H1 (cell line): ENCODE results near the gene CDH18. TPM values are rescaled to one million over a fixed set of nuclear protein-coding genes. Genes with fewer than 3 reads are reported as not detected.

ENCODE experiments used
- CTCF ChIA-PET: fragments of 300-600 bp; sonication (Branson Sonifier 250); formaldehyde crosslinking; loops from one replicate; lab custom pipeline; 2021; ENCODE audit not compliant: partially characterized antibody; lab: Charles Lee
- POLR2A ChIA-PET: fragments of 300-600 bp; sonication (Branson Sonifier 250); formaldehyde crosslinking; loops from one replicate; lab custom pipeline; 2021; ENCODE audit warnings: inconsistent platforms; ENCODE audit not compliant: partially characterized antibody; lab: Charles Lee
- DNase-seq, 2 experiments: peaks; one replicate each; pipeline versions ENCODE4 v3.0.0 to v3.0.0-alpha.2; 2010 to 2022; ENCODE audit warnings: low spot score in 2 of 2, low read depth in 1 of 2, mixed read lengths in 1 of 2
- FAIRE-seq: peaks from 2 replicates; lab custom pipeline; 2011; peaks lifted over from hg19 to GRCh38; lab: Jason Lieb, UNC
- H2AFZ ChIP-seq: 2 replicates; pipeline ENCODE4 v1.8.1; 2012; ENCODE audit warnings: low read length, inconsistent platforms
- H2AK5ac ChIP-seq: 2 replicates; pipeline ENCODE4 v1.6.1; 2013; ENCODE audit warnings: low read depth, low read length
- H2BK120ac ChIP-seq: replicated peaks from 2 replicates; pipeline ENCODE3; 2013; ENCODE audit warnings: low read depth, low read length, inconsistent platforms
- H2BK12ac ChIP-seq: 2 replicates; pipeline ENCODE4 v1.6.1; 2013; ENCODE audit warnings: low read depth, low read length
- H2BK15ac ChIP-seq: 2 replicates; pipeline ENCODE4 v1.6.1; 2013; ENCODE audit warnings: low read length
- H2BK20ac ChIP-seq: 2 replicates; pipeline ENCODE4 v1.6.1; 2013; ENCODE audit warnings: low read length
- H2BK5ac ChIP-seq: 2 replicates; pipeline ENCODE4 v1.6.1; 2013; ENCODE audit warnings: low read depth, low read length
- H3K14ac ChIP-seq: 2 replicates; pipeline ENCODE4 v1.6.1; 2013; ENCODE audit warnings: inconsistent platforms; ENCODE audit not compliant: insufficient read length
- H3K18ac ChIP-seq: 2 replicates; pipeline ENCODE4 v1.6.1; 2013; ENCODE audit warnings: low read length; ENCODE audit errors: extremely low read depth
- H3K23ac ChIP-seq: 2 replicates; pipeline ENCODE4 v1.6.1; 2013; ENCODE audit warnings: inconsistent platforms; ENCODE audit not compliant: insufficient read length
- H3K23me2 ChIP-seq: 2 replicates; pipeline ENCODE4 v1.6.1; 2013; ENCODE audit warnings: low read depth, low read length
- H3K27ac ChIP-seq: 2 replicates; pipeline ENCODE4 v1.6.1; 2011; ENCODE audit warnings: low read depth, low read length, inconsistent platforms
- H3K27me3 ChIP-seq, 4 experiments: replicated peaks in 1 of 4; 1 replicate in 1 of 4; 2 replicates in 3 of 4; pipeline versions ENCODE4 v1.6.1 to v1.8.1; 2011 to 2013; ENCODE audit warnings: low read length in 3 of 4, mild to moderate bottlenecking in 3 of 4, inconsistent platforms in 2 of 4, mixed read lengths in 2 of 4, moderate library complexity in 1 of 4; ENCODE audit not compliant: control insufficient read depth in 3 of 4, insufficient read depth in 3 of 4; ENCODE audit errors: extremely low read depth in 1 of 4
- H3K36me3 ChIP-seq, 4 experiments: 2 replicates each; pipeline versions ENCODE4 v1.6.1 to v1.8.1; 2011 to 2013; ENCODE audit warnings: mild to moderate bottlenecking in 4 of 4, low read length in 3 of 4, moderate library complexity in 2 of 4, control low read depth in 1 of 4, inconsistent platforms in 1 of 4; ENCODE audit not compliant: insufficient read depth in 4 of 4, control insufficient read depth in 2 of 4
- H3K4ac ChIP-seq: replicated peaks from 2 replicates; pipeline ENCODE3; 2013; ENCODE audit warnings: low read length, low read depth, mixed read lengths, inconsistent platforms; ENCODE audit not compliant: insufficient read length
- H3K4me1 ChIP-seq, 4 experiments: replicated peaks in 1 of 4; 1 replicate in 1 of 4; 2 replicates in 3 of 4; pipeline versions ENCODE4 v1.6.1 to v1.8.1; 2011 to 2013; ENCODE audit warnings: low read length in 3 of 4, inconsistent platforms in 2 of 4, mixed read lengths in 1 of 4; ENCODE audit not compliant: insufficient read depth in 4 of 4, control insufficient read depth in 3 of 4
- H3K4me2 ChIP-seq, 2 experiments: 2 replicates each; pipeline versions ENCODE4 v1.6.1 to v1.8.1; 2011 to 2013; ENCODE audit warnings: low read depth in 2 of 2, low read length in 2 of 2, control low read depth in 1 of 2, inconsistent platforms in 1 of 2, mild to moderate bottlenecking in 1 of 2; ENCODE audit not compliant: insufficient read depth in 1 of 2
- H3K4me3 ChIP-seq, 4 experiments: fragments of 200-600, 300-600 bp in 1 of 4; sonication (generic), shearing (Covaris generic), sonication (Bioruptor Twin) in 1 of 4; 2 replicates each; pipeline versions ENCODE4 v1.5.1 to v1.8.1; 2011 to 2016; ENCODE audit warnings: low read length in 4 of 4, low read depth in 3 of 4, control low read depth in 2 of 4, inconsistent platforms in 2 of 4, mild to moderate bottlenecking in 2 of 4, mixed read lengths in 1 of 4, moderate library complexity in 1 of 4; ENCODE audit not compliant: insufficient read depth in 2 of 4; ENCODE audit errors: extremely low read depth in 1 of 4
- H3K56ac ChIP-seq: replicated peaks from 2 replicates; pipeline ENCODE3; 2013; ENCODE audit warnings: low read depth, mild to moderate bottlenecking, mixed read lengths, low read length, inconsistent platforms; ENCODE audit not compliant: insufficient read length
- H3K79me1 ChIP-seq: 2 replicates; pipeline ENCODE4 v1.6.1; 2013; ENCODE audit warnings: low read depth, low read length, control low read depth
- H3K79me2 ChIP-seq, 2 experiments: 2 replicates each; pipeline versions ENCODE4 v1.6.1 to v1.8.1; 2012 to 2013; ENCODE audit warnings: low read length in 2 of 2, mild to moderate bottlenecking in 2 of 2, inconsistent platforms in 1 of 2; ENCODE audit not compliant: insufficient read depth in 2 of 2, control insufficient read depth in 1 of 2
- H3K9ac ChIP-seq, 4 experiments: replicated peaks in 1 of 4; 1 replicate in 1 of 4; 2 replicates in 3 of 4; pipeline versions ENCODE4 v1.6.1 to v1.8.1; 2011 to 2013; ENCODE audit warnings: low read depth in 3 of 4, low read length in 3 of 4, control low read depth in 2 of 4, mild to moderate bottlenecking in 2 of 4, moderate library complexity in 2 of 4, inconsistent platforms in 1 of 4; ENCODE audit errors: extremely low read depth in 1 of 4
- H3K9me3 ChIP-seq, 2 experiments: 2 replicates each; pipeline versions ENCODE4 v1.6.1 to v1.8.1; 2012 to 2013; ENCODE audit warnings: mild to moderate bottlenecking in 2 of 2, moderate library complexity in 2 of 2, control low read depth in 1 of 2, inconsistent platforms in 1 of 2, low read depth in 1 of 2, low read length in 1 of 2, mixed read lengths in 1 of 2; ENCODE audit not compliant: insufficient read depth in 2 of 2
- H4K20me1 ChIP-seq, 2 experiments: replicated peaks in 1 of 2; 2 replicates each; pipeline versions ENCODE3 to v1.8.1; 2011 to 2013; ENCODE audit warnings: inconsistent platforms in 2 of 2, low read length in 2 of 2, mild to moderate bottlenecking in 1 of 2; ENCODE audit not compliant: insufficient read depth in 2 of 2, control insufficient read depth in 1 of 2
- H4K5ac ChIP-seq: 2 replicates; pipeline ENCODE4 v1.6.1; 2013; ENCODE audit warnings: low read length, low read depth, mixed read lengths, inconsistent platforms; ENCODE audit not compliant: insufficient read length
- H4K8ac ChIP-seq: 2 replicates; pipeline ENCODE4 v1.8.0; 2013; ENCODE audit warnings: mild to moderate bottlenecking, moderate library complexity, low read length, inconsistent platforms; ENCODE audit not compliant: insufficient read depth; ENCODE audit errors: extremely low read depth
- H4K91ac ChIP-seq: replicated peaks from 2 replicates; pipeline ENCODE3; 2013; ENCODE audit warnings: low read length, mixed read lengths, inconsistent platforms; ENCODE audit not compliant: insufficient read length
- CEBPB ChIP-seq: IDR thresholded peaks from 2 replicates; pipeline ENCODE4 v1.6.1; 2012; ENCODE audit warnings: low read depth, low read length
- CTBP2 ChIP-seq: IDR thresholded peaks from 2 replicates; pipeline ENCODE4 v1.7.0; 2011; ENCODE audit warnings: borderline replicate concordance, mild to moderate bottlenecking, moderate library complexity, mixed read lengths, low read length; ENCODE audit not compliant: insufficient read depth, insufficient read length
- KDM5A ChIP-seq: fragments of 200-600 bp; IDR thresholded peaks from 2 replicates; pipeline ENCODE4 v1.7.1; 2012; ENCODE audit warnings: mild to moderate bottlenecking, low read length, inconsistent platforms, mixed read lengths
- MAFK ChIP-seq: IDR thresholded peaks from 2 replicates; pipeline ENCODE4 v1.6.1; 2012; ENCODE audit warnings: low read depth, mild to moderate bottlenecking, improper control_type of control experiment, low read length
- POLR2A ChIP-seq, 2 experiments: IDR thresholded peaks; 1 replicate in 1 of 2; 2 replicates in 1 of 2; pipeline ENCODE4 v1.6.1; 2011; ENCODE audit warnings: low read depth in 2 of 2, low read length in 2 of 2, mild to moderate bottlenecking in 2 of 2; ENCODE audit errors: control extremely low read depth in 1 of 2
- RAD21 ChIP-seq, 2 experiments: IDR thresholded peaks in 1 of 2; conservative IDR thresholded peaks in 1 of 2; 2 replicates each; pipeline ENCODE4 v1.6.1; 2011; ENCODE audit warnings: low read depth in 2 of 2, low read length in 2 of 2, improper control_type of control experiment in 1 of 2, inconsistent platforms in 1 of 2, mild to moderate bottlenecking in 1 of 2, moderate library complexity in 1 of 2
- RXRA ChIP-seq: IDR thresholded peaks from 2 replicates; pipeline ENCODE4 v1.6.1; 2011; ENCODE audit warnings: low read depth, mild to moderate bottlenecking, low read length, moderate library complexity; ENCODE audit not compliant: insufficient read depth
- SP1 ChIP-seq: IDR thresholded peaks from 2 replicates; pipeline ENCODE4 v1.6.1; 2011; ENCODE audit warnings: low read depth, low read length
- WGBS, 2 experiments: shearing (Covaris generic) in 1 of 2; methylation state at CpG; one replicate each; pipeline versions ENCODE4 v1.1.6 to v1.1.7; 2013 to 2015; ENCODE audit warnings: low lambda C conversion rate in 2 of 2, mixed read lengths in 2 of 2, inconsistent platforms in 1 of 2, low coverage in 1 of 2, missing lambda C conversion rate in 1 of 2; ENCODE audit not compliant: insufficient replicate concordance in 2 of 2, insufficient coverage in 1 of 2, insufficient read length in 1 of 2; ENCODE audit errors: extremely low coverage in 1 of 2, missing lambda C conversion rate in 1 of 2; 5-methylcytosine and 5-hydroxymethylcytosine counted together
- polyA plus RNA-seq, 7 experiments: library from polyadenylated mRNA; depleted of rRNA in 3 of 7; stranded (reverse) in 5 of 7; unstranded in 2 of 7; fragments of >200 nt in 5 of 7; fragments of 200-250 nt in 2 of 7; gene quantifications; 1 replicate in 5 of 7; 2 replicates in 1 of 7; 4 replicates in 1 of 7; pipeline versions ENCODE4 v1.2.1 to v1.2.3, GENCODE V29; 2011 to 2013; ENCODE audit warnings: missing spikeins in 2 of 7, mixed read lengths in 2 of 7
- total RNA-seq: library from RNA; stranded (reverse); fragmentation: NEBNext Ultra II Directional; extraction: Animal tissue kit (Norgen Biotek cat#: 25700); gene quantifications from 2 replicates; pipeline ENCODE4 v1.2.1, GENCODE V29; 2021
- TF ChIP-seq, protein P1 (sequence below): IDR thresholded peaks from 2 replicates; pipeline ENCODE4 v1.6.1; 2011; ENCODE audit warnings: low read depth, mild to moderate bottlenecking, low read length; ENCODE audit not compliant: insufficient read depth
- TF ChIP-seq, protein P2 (sequence below): IDR thresholded peaks from 2 replicates; pipeline ENCODE4 v1.6.1; 2011; ENCODE audit warnings: low read length, improper control_type of control experiment

The CDH18 gene
- total and polyA plus RNA-seq, 2 of the 8 experiments (the other 6 are each of a cell fraction or from before 2014, with no cell fraction given), result 0.30 to 0.32 TPM

DNA sequence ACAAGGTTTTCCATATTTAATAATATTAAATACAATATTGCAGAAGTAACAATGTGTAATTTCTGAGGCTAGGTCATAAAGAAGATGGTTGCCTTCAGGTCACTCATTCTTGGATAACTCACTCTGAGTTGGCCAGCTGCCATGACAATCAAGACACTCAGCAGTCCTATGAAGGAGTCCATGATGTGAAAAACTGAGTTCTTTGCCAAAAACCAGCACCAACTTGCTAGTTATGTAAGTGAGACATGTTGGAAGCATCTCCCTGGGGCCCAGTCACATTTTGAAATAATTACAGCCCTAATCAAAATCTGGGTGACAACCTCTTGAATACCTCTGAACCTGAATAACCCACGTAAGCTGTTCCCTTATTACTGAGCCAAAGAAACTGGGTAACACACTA is 453.2 kb downstream of the CDH18 start:
- H3K18ac ChIP-seq, result no peak overlapping the region
- H4K5ac ChIP-seq, result no peak overlapping the region
- H3K79me1 ChIP-seq, result no peaks in the 10 kb centered on the region
- DNase-seq (no peak), FAIRE-seq (no peak)
- H2BK120ac ChIP-seq, result no peak overlapping the region
- no peak overlapping the region for H2BK15ac ChIP-seq
- H3K27me3 ChIP-seq, result no peaks in the 10 kb centered on the region
- no peak overlapping the region for H3K23ac ChIP-seq
- CTCF ChIA-PET, result interaction anchor here (0.6 kb wide), 1 partner anchor 19 kb away, joined by 3 read pairs; no protein-coding TSS in a partner anchor
- H2AK5ac ChIP-seq, result no peak overlapping the region
- H3K14ac ChIP-seq, result no peak overlapping the region
- H4K20me1 ChIP-seq, result no peaks in the 10 kb centered on the region
- no peaks in the 10 kb centered on the region for H3K79me2 ChIP-seq
- H3K36me3 ChIP-seq, result no peaks in the 10 kb centered on the region
- H4K91ac ChIP-seq, result no peak overlapping the region
- no peak overlapping the region for H3K4me2 ChIP-seq
- POLR2A ChIA-PET, result no interaction called here
- no peak overlapping the region for H2AFZ ChIP-seq
- H2BK20ac ChIP-seq, result no peak overlapping the region
- no peak overlapping the region for H3K4me3 ChIP-seq
- H3K4ac ChIP-seq, result no peak overlapping the region
- H3K56ac ChIP-seq, result no peak overlapping the region
- no peak overlapping the region for H4K8ac ChIP-seq
- no peak overlapping the region for H2BK5ac ChIP-seq
- H2BK12ac ChIP-seq, result no peak overlapping the region
- H3K9me3 ChIP-seq, result peaks cover 0 to 3% of the 10 kb centered on the region in 2 experiments; a peak in 1 of 4 replicates
- no peak overlapping the region for H3K9ac ChIP-seq
- WGBS, 2 experiments, result 91% methylated on average over 1 of the region's 1 CpG; no CpG with 5 or more reads in 1 of the 2 experiments
- no peak overlapping the region for H3K27ac ChIP-seq
- H3K4me1 ChIP-seq, result no peaks in the 10 kb centered on the region
- H3K23me2 ChIP-seq, result no peaks in the 10 kb centered on the region
- TF ChIP-seq POLR2A (IDR thresholded peaks at IDR 0.05; ENCODE audit: control extremely low read depth in 1 of 2, low read depth in 2 of 2, low read length in 2 of 2) (no peak), RAD21 (IDR thresholded peaks at IDR 0.05 in 1 of 2, conservative IDR thresholded peaks at IDR 0.05 in 1 of 2; ENCODE audit: low read depth in 2 of 2, low read length in 2 of 2) (no peak), CTBP2 (no peak), RXRA (no peak), CEBPB (no peak), MAFK (no peak), KDM5A (no peak), SP1 (no peak)
- TF ChIP-seq, protein P1, sequence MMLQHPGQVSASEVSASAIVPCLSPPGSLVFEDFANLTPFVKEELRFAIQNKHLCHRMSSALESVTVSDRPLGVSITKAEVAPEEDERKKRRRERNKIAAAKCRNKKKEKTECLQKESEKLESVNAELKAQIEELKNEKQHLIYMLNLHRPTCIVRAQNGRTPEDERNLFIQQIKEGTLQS, result no peak
- TF ChIP-seq, protein P2, sequence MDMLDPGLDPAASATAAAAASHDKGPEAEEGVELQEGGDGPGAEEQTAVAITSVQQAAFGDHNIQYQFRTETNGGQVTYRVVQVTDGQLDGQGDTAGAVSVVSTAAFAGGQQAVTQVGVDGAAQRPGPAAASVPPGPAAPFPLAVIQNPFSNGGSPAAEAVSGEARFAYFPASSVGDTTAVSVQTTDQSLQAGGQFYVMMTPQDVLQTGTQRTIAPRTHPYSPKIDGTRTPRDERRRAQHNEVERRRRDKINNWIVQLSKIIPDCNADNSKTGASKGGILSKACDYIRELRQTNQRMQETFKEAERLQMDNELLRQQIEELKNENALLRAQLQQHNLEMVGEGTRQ, result no peak
